ENCODE results near the gene IL12RB1. TPM values are rescaled to one million over a fixed set of nuclear protein-coding genes. Genes with fewer than 3 reads are reported as not detected.
A peak's percentile ranks its signal among the peaks of the same experiment; 100 is the strongest.

IL12RB1 gene
- total and polyA plus RNA-seq, 11 donors, result 0.19 to 8.1 (median 0.55) TPM; not detected in 2

GRCh38 chr19:18123819-18124218 lies 37.1 kb upstream of the IL12RB1 start:
- Histone ChIP-seq H3K9me3 (no peaks in the 10 kb centered on the region), H3K36me3 (peaks cover 0 to 60% (median 4%) of the 10 kb centered on the region in 9 donors), H3K27ac (peak overlapping the region in 8 of 12 donors; percentile 10 to 76 (median 54)), H3K27me3 (no peaks in the 10 kb centered on the region), H3K4me1 (peaks cover 0 to 36% (median 5%) of the 10 kb centered on the region in 12 donors), H3K4me3 (no peak overlapping the region)
- TF ChIP-seq CTCF (IDR thresholded peaks at IDR 0.05) (no peak), POLR2A (IDR thresholded peaks at IDR 0.05) (no peak)
- ATAC-seq (peak in 3 of 4 donors; percentile 26 to 49 (median 27)), DNase-seq (peak in 2 of 5 donors; percentile 54 to 58)
- intact Hi-C loops (cut with DNase I), result no loop called here
- 66 to 77% (median 73%) methylated on average over 16 to 26 of the region's 26 CpGs for WGBS, 4 donors

- 56 to 83% (median 70%) methylated on average over 25 to 27 of the region's 27 CpGs for WGBS, 4 donors
- Histone ChIP-seq H3K4me3 (no peak overlapping the region), H3K36me3 (peaks cover 0 to 53% (median 4%) of the 10 kb centered on the region in 9 donors), H3K9me3 (no peaks in the 10 kb centered on the region), H3K27me3 (no peaks in the 10 kb centered on the region), H3K27ac (peak overlapping the region in 9 of 12 donors; percentile 10 to 76 (median 52)), H3K4me1 (peaks cover 0 to 40% (median 12%) of the 10 kb centered on the region in 12 donors)
- peak in 2 of 5 donors; percentile 59 to 70 for DNase-seq
- intact Hi-C loops (cut with DNase I), result no loop called here
- no peak for TF ChIP-seq POLR2A (IDR thresholded peaks at IDR 0.05)
- no peak for TF ChIP-seq CTCF (IDR thresholded peaks at IDR 0.05)
- ATAC-seq, result peak; percentile 15 to 70 (median 48)
Measured at GRCh38 chr19:18122860-18123795, 36.4 kb upstream of the IL12RB1 start.

GRCh38 chr19:18122424-18122823 lies 35.7 kb upstream of the IL12RB1 start:
- TF ChIP-seq POLR2A (IDR thresholded peaks at IDR 0.05) (no peak), CTCF (IDR thresholded peaks at IDR 0.05) (no peak)
- peaks cover 0 to 38% (median 15%) of the 10 kb centered on the region in 12 donors for H3K4me1 ChIP-seq
- peaks cover 0 to 48% (median 4%) of the 10 kb centered on the region in 9 donors for H3K36me3 ChIP-seq
- peak overlapping the region in 3 of 12 donors; percentile 38 to 76 (median 70) for H3K27ac ChIP-seq
- no peak for ATAC-seq
- intact Hi-C loops (cut with DNase I), result no loop called here
- DNase-seq, result no peak
- 88 to 92% (median 90%) methylated on average over 7 of the region's 7 CpGs for WGBS, 4 donors
- H3K4me3 ChIP-seq, result no peak overlapping the region
- no peaks in the 10 kb centered on the region for H3K27me3 ChIP-seq
- H3K9me3 ChIP-seq, result no peaks in the 10 kb centered on the region

- DNase-seq, result no peak
- Histone ChIP-seq H3K4me3 (no peak overlapping the region), H3K27me3 (no peaks in the 10 kb centered on the region), H3K27ac (no peak overlapping the region), H3K9me3 (no peaks in the 10 kb centered on the region), H3K4me1 (peaks cover 0 to 42% (median 20%) of the 10 kb centered on the region in 12 donors), H3K36me3 (peaks cover 0 to 43% (median 4%) of the 10 kb centered on the region in 9 donors)
- intact Hi-C loops (cut with DNase I), result no loop called here
- TF ChIP-seq CTCF (IDR thresholded peaks at IDR 0.05) (no peak), POLR2A (IDR thresholded peaks at IDR 0.05) (no peak)
- 97 to 100% (median 98%) methylated on average over 5 of the region's 5 CpGs for WGBS, 4 donors
- no peak for ATAC-seq
Measured at GRCh38 chr19:18121166-18121565, 34.4 kb upstream of the IL12RB1 start.

Data from heart left ventricle (tissue), 16 donors.